DOHH2 (cell line): ENCODE results near the gene PCSK5.

Experiments used
- H3F3A ChIP-seq: fragments of 200-600 bp; sonication (generic), shearing (Covaris generic); 2 replicates; pipeline ENCODE4 v1.6.0; 2016; ENCODE audit warnings: antibody characterized with exemption, mild to moderate bottlenecking; ENCODE audit not compliant: control insufficient read depth, insufficient read depth
- H3K27ac ChIP-seq: fragments of 200-600 bp; sonication (generic); 2 replicates; pipeline ENCODE4 v1.5.1; 2014; ENCODE audit warnings: low read depth, mild to moderate bottlenecking, low read length, moderate library complexity
- H3K27me3 ChIP-seq: fragments of 200-600 bp; sonication (generic); 2 replicates; pipeline ENCODE4 v1.6.1; 2014; ENCODE audit warnings: mild to moderate bottlenecking, low read length, mixed read lengths; ENCODE audit not compliant: control insufficient read depth
- H3K36me3 ChIP-seq: fragments of 200-600 bp; sonication (generic); 2 replicates; pipeline ENCODE4 v1.6.1; 2014; ENCODE audit warnings: mild to moderate bottlenecking, low read length, moderate library complexity, mixed read lengths; ENCODE audit not compliant: control insufficient read depth
- H3K4me1 ChIP-seq: fragments of 200-600 bp; sonication (generic); 2 replicates; pipeline ENCODE4 v1.6.1; 2014; ENCODE audit warnings: mild to moderate bottlenecking, low read length, mixed read lengths; ENCODE audit not compliant: control insufficient read depth
- H3K4me2 ChIP-seq: fragments of 200-600 bp; sonication (generic); 2 replicates; pipeline ENCODE4 v1.6.0; 2014; ENCODE audit warnings: mild to moderate bottlenecking, low read length, moderate library complexity
- H3K4me3 ChIP-seq: fragments of 200-600 bp; sonication (generic); 2 replicates; pipeline ENCODE4 v1.5.1; 2014; ENCODE audit warnings: mild to moderate bottlenecking, low read length, mixed read lengths
- H3K79me2 ChIP-seq: fragments of 200-600 bp; sonication (generic); 2 replicates; pipeline ENCODE4 v1.6.1; 2014; ENCODE audit warnings: mild to moderate bottlenecking, low read length, mixed read lengths; ENCODE audit not compliant: control insufficient read depth
- H3K9me2 ChIP-seq: fragments of 200-600 bp; sonication (generic); replicated peaks from 2 replicates; pipeline ENCODE4 v1.6.1; 2014; ENCODE audit warnings: mild to moderate bottlenecking, low read length, mixed read lengths; ENCODE audit not compliant: control insufficient read depth
- H3K9me3 ChIP-seq: fragments of 200-600 bp; sonication (generic); 2 replicates; pipeline ENCODE4 v1.6.1; 2014; ENCODE audit warnings: antibody characterized with exemption, low read length, mixed read lengths; ENCODE audit not compliant: control insufficient read depth, insufficient read depth
- H4K20me1 ChIP-seq: fragments of 200-600 bp; sonication (generic); 2 replicates; pipeline ENCODE4 v1.6.0; 2014; ENCODE audit warnings: low read depth, mild to moderate bottlenecking, antibody characterized with exemption, low read length, moderate library complexity; ENCODE audit not compliant: control insufficient read depth, insufficient read depth
- EZH2phosphoT487 ChIP-seq: fragments of 200-600 bp; sonication (generic); IDR thresholded peaks from 2 replicates; pipeline ENCODE4 v1.6.1; 2017; ENCODE audit warnings: borderline replicate concordance, mild to moderate bottlenecking, antibody characterized with exemption, low read length, moderate library complexity, mixed read lengths
- TF ChIP-seq, protein P1 (sequence below): fragments of 200-600 bp; sonication (generic); IDR thresholded peaks from one replicate; pipeline ENCODE4 v1.5.1; 2014; ENCODE audit warnings: antibody characterized with exemption, mild to moderate bottlenecking, low read depth, low read length; ENCODE audit not compliant: poor library complexity, severe bottlenecking

The PCSK5 gene

DNA sequence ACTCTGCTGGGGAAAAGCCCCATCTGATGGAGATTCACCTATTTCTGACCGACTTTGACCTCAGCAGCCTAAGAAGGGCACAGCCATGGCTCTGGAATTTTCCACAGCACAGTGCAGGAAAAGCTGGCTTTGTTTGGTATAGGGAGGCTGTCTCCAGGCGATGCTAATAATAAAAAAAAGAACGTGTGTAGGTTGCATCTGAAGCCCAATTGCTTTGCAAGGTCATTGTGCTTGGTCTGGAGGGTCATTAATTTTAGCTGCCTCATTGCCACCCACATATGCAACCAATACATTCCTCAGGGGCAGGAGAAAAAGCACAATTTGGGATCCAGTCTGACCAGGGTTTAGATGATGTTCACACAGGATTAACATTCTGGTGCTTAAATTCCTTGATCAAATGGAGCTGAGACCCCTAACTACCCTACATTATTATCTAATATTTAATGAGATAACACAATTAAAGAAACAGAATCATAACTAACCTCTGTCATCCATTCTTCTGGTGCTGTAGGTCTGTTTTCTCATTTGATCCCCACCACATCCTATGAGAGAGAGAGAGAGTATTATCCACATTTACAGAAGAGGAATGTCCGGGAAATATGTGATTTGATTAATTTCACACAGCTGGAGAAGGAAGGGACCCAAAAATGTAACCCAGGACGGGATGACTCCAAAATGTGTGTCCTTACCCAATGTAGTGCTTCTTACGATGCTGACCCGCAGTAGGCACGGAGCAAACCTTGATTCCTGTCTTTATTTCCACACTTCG, 327.8 kb downstream of the PCSK5 start:
- no peaks in the 10 kb centered on the region for H3K27me3 ChIP-seq
- no peaks in the 10 kb centered on the region for H3K36me3 ChIP-seq
- H3K4me3 ChIP-seq, result no peak overlapping the region
- no peak overlapping the region for H3K27ac ChIP-seq
- no peak overlapping the region for H3K4me2 ChIP-seq
- no peaks in the 10 kb centered on the region for H3K9me2 ChIP-seq
- H3K9me3 ChIP-seq, result no peaks in the 10 kb centered on the region
- TF ChIP-seq EZH2phosphoT487, result no peak
- TF ChIP-seq, protein P1, sequence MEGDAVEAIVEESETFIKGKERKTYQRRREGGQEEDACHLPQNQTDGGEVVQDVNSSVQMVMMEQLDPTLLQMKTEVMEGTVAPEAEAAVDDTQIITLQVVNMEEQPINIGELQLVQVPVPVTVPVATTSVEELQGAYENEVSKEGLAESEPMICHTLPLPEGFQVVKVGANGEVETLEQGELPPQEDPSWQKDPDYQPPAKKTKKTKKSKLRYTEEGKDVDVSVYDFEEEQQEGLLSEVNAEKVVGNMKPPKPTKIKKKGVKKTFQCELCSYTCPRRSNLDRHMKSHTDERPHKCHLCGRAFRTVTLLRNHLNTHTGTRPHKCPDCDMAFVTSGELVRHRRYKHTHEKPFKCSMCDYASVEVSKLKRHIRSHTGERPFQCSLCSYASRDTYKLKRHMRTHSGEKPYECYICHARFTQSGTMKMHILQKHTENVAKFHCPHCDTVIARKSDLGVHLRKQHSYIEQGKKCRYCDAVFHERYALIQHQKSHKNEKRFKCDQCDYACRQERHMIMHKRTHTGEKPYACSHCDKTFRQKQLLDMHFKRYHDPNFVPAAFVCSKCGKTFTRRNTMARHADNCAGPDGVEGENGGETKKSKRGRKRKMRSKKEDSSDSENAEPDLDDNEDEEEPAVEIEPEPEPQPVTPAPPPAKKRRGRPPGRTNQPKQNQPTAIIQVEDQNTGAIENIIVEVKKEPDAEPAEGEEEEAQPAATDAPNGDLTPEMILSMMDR, result no peak
- no peaks in the 10 kb centered on the region for H4K20me1 ChIP-seq
- no peaks in the 10 kb centered on the region for H3K4me1 ChIP-seq
- no peaks in the 10 kb centered on the region for H3K79me2 ChIP-seq
- no peaks in the 10 kb centered on the region for H3F3A ChIP-seq

DNA sequence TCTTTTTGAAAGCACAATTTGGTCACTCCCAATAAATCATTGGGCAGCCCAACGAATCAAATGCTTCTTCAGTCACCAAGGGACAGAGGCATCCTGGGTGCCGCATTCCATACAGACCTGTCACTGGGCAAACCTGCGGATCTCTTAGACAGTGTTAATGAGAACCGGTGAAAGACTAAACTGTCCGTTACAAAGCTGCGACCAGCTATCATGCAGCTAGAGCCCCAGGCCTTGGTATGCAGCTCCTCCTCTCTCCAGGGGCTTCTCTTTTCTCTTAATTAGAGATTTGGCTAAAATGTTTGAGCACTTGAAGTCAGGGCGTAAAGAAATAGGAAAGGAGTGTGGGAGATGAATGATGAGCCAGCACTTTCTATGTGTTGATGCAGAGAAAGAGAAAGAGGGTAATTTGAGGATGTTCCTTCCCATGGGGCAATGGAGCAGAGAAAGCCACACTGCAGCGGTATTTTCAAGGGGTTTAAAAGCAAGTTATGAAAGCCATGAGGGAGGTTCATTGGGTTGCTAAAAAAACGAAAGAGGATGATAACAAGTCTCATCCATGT, 328.5 kb downstream of the PCSK5 start:
- Histone ChIP-seq H3K4me2 (no peak overlapping the region), H3K27ac (no peak overlapping the region), H3K27me3 (no peaks in the 10 kb centered on the region), H4K20me1 (no peaks in the 10 kb centered on the region), H3K4me1 (no peaks in the 10 kb centered on the region), H3F3A (no peaks in the 10 kb centered on the region), H3K4me3 (no peak overlapping the region), H3K9me3 (no peaks in the 10 kb centered on the region), H3K79me2 (no peaks in the 10 kb centered on the region), H3K36me3 (no peaks in the 10 kb centered on the region), H3K9me2 (no peaks in the 10 kb centered on the region)
- no peak for TF ChIP-seq EZH2phosphoT487
- TF ChIP-seq, protein P1, result no peak

DNA sequence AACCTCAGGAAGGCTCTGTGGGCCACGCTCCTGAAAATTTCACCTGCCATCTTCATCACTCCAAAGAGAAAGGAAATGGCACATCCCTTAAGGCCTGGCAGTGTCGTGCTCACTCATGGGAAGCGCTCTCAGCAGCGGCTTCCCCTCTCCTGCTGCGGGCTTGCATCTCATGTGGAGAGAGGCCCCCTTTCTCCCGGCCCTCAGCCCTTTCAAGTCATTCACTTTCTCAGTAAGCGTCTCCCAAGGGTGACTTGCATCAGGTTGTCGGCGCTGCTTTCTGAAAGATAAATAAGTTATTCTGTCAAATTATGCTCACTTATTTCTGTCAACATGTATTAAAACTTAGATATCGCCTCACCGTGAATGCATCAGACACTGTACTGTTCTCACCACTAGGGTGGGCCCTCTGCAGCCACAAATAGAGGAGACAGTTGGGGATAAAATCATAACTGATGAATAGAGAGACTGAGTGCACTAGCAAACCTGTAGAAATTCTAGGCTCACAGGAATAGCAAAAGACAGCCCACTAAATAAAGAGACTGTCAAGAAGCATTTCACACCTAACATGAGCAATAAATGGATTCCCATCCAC, 329.2 kb downstream of the PCSK5 start:
- H3K9me2 ChIP-seq, result no peaks in the 10 kb centered on the region
- H3K4me1 ChIP-seq, result no peaks in the 10 kb centered on the region
- no peak overlapping the region for H3K4me3 ChIP-seq
- H3K27me3 ChIP-seq, result no peaks in the 10 kb centered on the region
- no peaks in the 10 kb centered on the region for H3K79me2 ChIP-seq
- H3K4me2 ChIP-seq, result no peak overlapping the region
- H3K27ac ChIP-seq, result no peak overlapping the region
- H3K36me3 ChIP-seq, result no peaks in the 10 kb centered on the region
- TF ChIP-seq, protein P1, result peak; percentile 12
- no peak for TF ChIP-seq EZH2phosphoT487
- no peaks in the 10 kb centered on the region for H3K9me3 ChIP-seq
- no peaks in the 10 kb centered on the region for H4K20me1 ChIP-seq
- no peaks in the 10 kb centered on the region for H3F3A ChIP-seq
